B cell (primary cell): Measurements from ENCODE around the gene AK4. TPM values are rescaled to one million over a fixed set of nuclear protein-coding genes. Genes with fewer than 3 reads are reported as not detected.

Experiments
- ATAC-seq: fragments of 200-7000 bp; cut with Tn5 transposase; one replicate; pipeline ENCODE4 v1.10.0; 2021; ENCODE audit warnings: low read depth, mild to moderate bottlenecking, moderate number of reproducible peaks, moderate library complexity
- CTCF ChIA-PET: fragments of 350-600 bp; sonication (Branson Sonifier 250); formaldehyde crosslinking; loops from one replicate; lab custom pipeline; 2021; ENCODE audit warnings: antibody characterized with exemption, inconsistent platforms; lab: Charles Lee
- POLR2A ChIA-PET: fragments of 350-600 bp; sonication (Branson Sonifier 250); formaldehyde crosslinking; loops from one replicate; lab custom pipeline; 2021; ENCODE audit warnings: antibody characterized with exemption; lab: Charles Lee
- DNase-seq: peaks from one replicate; pipeline ENCODE4 v3.0.0; 2013
- H2AFZ ChIP-seq: 2 replicates; pipeline ENCODE4 v1.6.1; 2012; ENCODE audit warnings: mild to moderate bottlenecking, low read depth, low read length; ENCODE audit not compliant: insufficient read depth, poor library complexity, severe bottlenecking
- H3K27ac ChIP-seq, 2 donors: 1 replicate in 1 of 2; 2 replicates in 1 of 2; pipeline ENCODE4 v1.5.1; 2012 to 2013; ENCODE audit warnings: low read length in 2 of 2, mild to moderate bottlenecking in 2 of 2, moderate library complexity in 1 of 2
- H3K27me3 ChIP-seq, 4 experiments: fragments of 200-600 bp in 1 of 4; sonication (generic) in 1 of 4; replicated peaks in 1 of 4; 1 replicate in 2 of 4; 2 replicates in 2 of 4; pipeline versions ENCODE4 v1.6.1 to v1.7.0; 2013 to 2016; ENCODE audit warnings: low read length in 3 of 4, mild to moderate bottlenecking in 2 of 4, mixed read lengths in 1 of 4, moderate library complexity in 1 of 4; ENCODE audit not compliant: insufficient read depth in 4 of 4, control insufficient read depth in 3 of 4; ENCODE audit errors: control extremely low read depth in 1 of 4
- H3K36me3 ChIP-seq, 2 experiments: replicated peaks in 1 of 2; 1 replicate in 1 of 2; 2 replicates in 1 of 2; pipeline versions ENCODE4 v1.6.1 to v1.7.1; 2013; ENCODE audit warnings: low read length in 1 of 2; ENCODE audit not compliant: insufficient read depth in 2 of 2, control insufficient read depth in 1 of 2; ENCODE audit errors: control extremely low read depth in 1 of 2, extremely low read depth in 1 of 2
- H3K4me1 ChIP-seq, 2 donors: fragments of 200-600 bp in 1 of 2; sonication (generic) in 1 of 2; 1 replicate in 1 of 2; 2 replicates in 1 of 2; pipeline versions ENCODE4 v1.5.1 to v1.6.1; 2013 to 2017; ENCODE audit warnings: low read length in 2 of 2; ENCODE audit not compliant: control insufficient read depth in 2 of 2, insufficient read depth in 2 of 2
- H3K4me2 ChIP-seq: replicated peaks from 2 replicates; pipeline ENCODE3; 2012; ENCODE audit warnings: mild to moderate bottlenecking, low read depth, low read length; ENCODE audit not compliant: poor library complexity, severe bottlenecking
- H3K4me3 ChIP-seq, 5 experiments: fragments of 200-600 bp in 1 of 5; sonication (generic) in 1 of 5; 1 replicate in 3 of 5; 2 replicates in 2 of 5; pipeline versions ENCODE4 v1.5.1 to v1.7.0; 2011 to 2016; ENCODE audit warnings: low read length in 4 of 5, mild to moderate bottlenecking in 4 of 5, low read depth in 2 of 5, control low read depth in 1 of 5, moderate library complexity in 1 of 5; ENCODE audit not compliant: insufficient read depth in 1 of 5; ENCODE audit errors: control extremely low read depth in 1 of 5, extremely low read depth in 1 of 5
- H3K79me2 ChIP-seq: fragments of 200-600 bp; sonication (generic); one replicate; pipeline ENCODE4 v1.6.0; 2016; ENCODE audit warnings: low read length; ENCODE audit not compliant: control insufficient read depth, insufficient read depth
- H3K9ac ChIP-seq: fragments of 200-600 bp; sonication (generic); 2 replicates; pipeline ENCODE4 v1.6.1; 2017; ENCODE audit warnings: mild to moderate bottlenecking, low read length, moderate library complexity
- H3K9me3 ChIP-seq, 3 donors: one replicate each; pipeline versions ENCODE4 v1.6.1 to v1.7.1; 2013; ENCODE audit warnings: low read length in 2 of 3; ENCODE audit not compliant: control insufficient read depth in 2 of 3, insufficient read depth in 1 of 3; ENCODE audit errors: control extremely low read depth in 1 of 3
- H4K20me1 ChIP-seq: 2 replicates; pipeline ENCODE4 v1.6.0; 2012; ENCODE audit warnings: mild to moderate bottlenecking, low read length; ENCODE audit not compliant: insufficient read depth, control insufficient read depth, poor library complexity, severe bottlenecking
- H3K27ac Mint-ChIP-seq: one replicate; pipeline ENCODE4 v1.8.0; 2021; ENCODE audit warnings: mixed read lengths
- H3K27me3 Mint-ChIP-seq: one replicate; pipeline ENCODE4 v1.8.0; 2021; ENCODE audit warnings: mixed read lengths
- H3K4me1 Mint-ChIP-seq: one replicate; pipeline ENCODE4 v1.8.0; 2021; ENCODE audit warnings: mixed read lengths
- H3K4me3 Mint-ChIP-seq: one replicate; pipeline ENCODE4 v1.8.0; 2021; ENCODE audit warnings: mixed read lengths
- H3K9me3 Mint-ChIP-seq: one replicate; pipeline ENCODE4 v1.8.0; 2022; ENCODE audit warnings: mixed read lengths; ENCODE audit not compliant: insufficient read depth
- EZH2 ChIP-seq: IDR thresholded peaks from 2 replicates; pipeline ENCODE4 v1.6.1; 2012; ENCODE audit warnings: borderline replicate concordance, low read depth, mild to moderate bottlenecking, moderate library complexity, low read length; ENCODE audit not compliant: insufficient read depth, poor library complexity, severe bottlenecking
- WGBS: methylation state at CpG from one replicate; pipeline ENCODE4 v1.1.5; 2013; ENCODE audit warnings: missing lambda C conversion rate; ENCODE audit not compliant: insufficient coverage; 5-methylcytosine and 5-hydroxymethylcytosine counted together
- intact Hi-C: fragments of 100-400 bp; cut with micrococcal nuclease; formaldehyde crosslinking; loops from one replicate; pipeline ENCODE4 v1.10.0; 2022
- polyA plus RNA-seq: library from polyadenylated mRNA; depleted of rRNA; stranded (reverse); fragments of >200 nt; gene quantifications from 2 replicates; pipeline ENCODE4 v1.2.3, GENCODE V29; 2012
- total RNA-seq, 2 donors: library from RNA; stranded (reverse); fragments of 120-200 nt in 1 of 2; gene quantifications; 1 replicate in 1 of 2; 2 replicates in 1 of 2; pipeline versions ENCODE4 v1.2.3 to v1.2.4, GENCODE V29; 2013 to 2022
- TF ChIP-seq, protein P1 (sequence below): fragments of 200-600 bp; IDR thresholded peaks from one replicate; pipeline ENCODE4 v1.8.0; 2022; ENCODE audit warnings: antibody characterized with exemption, mild to moderate bottlenecking

Gene AK4
- total and polyA plus RNA-seq, 2 donors (not counting 1 experiment from before 2014, with no cell fraction given) = 0.34 TPM; not detected in 1

- ChIA-PET POLR2A (no interaction called here), CTCF (no interaction called here)
- TF ChIP-seq, protein P1, sequence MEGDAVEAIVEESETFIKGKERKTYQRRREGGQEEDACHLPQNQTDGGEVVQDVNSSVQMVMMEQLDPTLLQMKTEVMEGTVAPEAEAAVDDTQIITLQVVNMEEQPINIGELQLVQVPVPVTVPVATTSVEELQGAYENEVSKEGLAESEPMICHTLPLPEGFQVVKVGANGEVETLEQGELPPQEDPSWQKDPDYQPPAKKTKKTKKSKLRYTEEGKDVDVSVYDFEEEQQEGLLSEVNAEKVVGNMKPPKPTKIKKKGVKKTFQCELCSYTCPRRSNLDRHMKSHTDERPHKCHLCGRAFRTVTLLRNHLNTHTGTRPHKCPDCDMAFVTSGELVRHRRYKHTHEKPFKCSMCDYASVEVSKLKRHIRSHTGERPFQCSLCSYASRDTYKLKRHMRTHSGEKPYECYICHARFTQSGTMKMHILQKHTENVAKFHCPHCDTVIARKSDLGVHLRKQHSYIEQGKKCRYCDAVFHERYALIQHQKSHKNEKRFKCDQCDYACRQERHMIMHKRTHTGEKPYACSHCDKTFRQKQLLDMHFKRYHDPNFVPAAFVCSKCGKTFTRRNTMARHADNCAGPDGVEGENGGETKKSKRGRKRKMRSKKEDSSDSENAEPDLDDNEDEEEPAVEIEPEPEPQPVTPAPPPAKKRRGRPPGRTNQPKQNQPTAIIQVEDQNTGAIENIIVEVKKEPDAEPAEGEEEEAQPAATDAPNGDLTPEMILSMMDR = no peak
- TF ChIP-seq EZH2 = no peak
- Mint-ChIP-seq H3K4me3 (peak overlapping the region; percentile 81), H3K27me3 (peaks cover 60% of the 10 kb centered on the region), H3K9me3 (no peaks in the 10 kb centered on the region), H3K27ac (no peak overlapping the region), H3K4me1 (peaks cover 17% of the 10 kb centered on the region)
- Histone ChIP-seq H3K79me2 (no peaks in the 10 kb centered on the region), H3K36me3 (no peaks in the 10 kb centered on the region), H3K4me3 (peak overlapping the region in 4 of 5 experiments; percentile 30 to 64 (median 55)), H3K4me2 (peak overlapping the region; percentile 91), H2AFZ (peak overlapping the region; percentile 64), H3K27ac (no peak overlapping the region), H3K4me1 (peaks cover 11 to 14% of the 10 kb centered on the region in 2 donors), H3K9ac (peak overlapping the region; percentile 64), H3K9me3 (no peaks in the 10 kb centered on the region), H3K27me3 (peaks cover 0 to 35% (median 17%) of the 10 kb centered on the region in 4 experiments), H4K20me1 (no peaks in the 10 kb centered on the region)
- 20% methylated on average over 20 of the region's 20 CpGs for WGBS
- intact Hi-C loops = no loop called here
- no peak for DNase-seq
- no peak for ATAC-seq
Observed at GRCh38 chr1:65146908-65147423, 1.0 kb upstream of the AK4 start.

- CTCF ChIA-PET = no interaction called here
- H3K9ac ChIP-seq = peak overlapping the region; percentile 64
- Mint-ChIP-seq H3K27me3 (peaks cover 56% of the 10 kb centered on the region), H3K4me3 (peak overlapping the region; percentile 81), H3K9me3 (no peaks in the 10 kb centered on the region), H3K27ac (no peak overlapping the region), H3K4me1 (peaks cover 17% of the 10 kb centered on the region)
- POLR2A ChIA-PET = no interaction called here
- H3K79me2 ChIP-seq = no peaks in the 10 kb centered on the region
- H4K20me1 ChIP-seq = no peaks in the 10 kb centered on the region
- peak overlapping the region; percentile 30 to 64 (median 55) for H3K4me3 ChIP-seq
- DNase-seq (peak; percentile 49), ATAC-seq (no peak)
- peak overlapping the region; percentile 91 for H3K4me2 ChIP-seq
- peak overlapping the region; percentile 64 for H2AFZ ChIP-seq
- WGBS = 2% methylated on average over 87 of the region's 88 CpGs
- no peaks in the 10 kb centered on the region for H3K36me3 ChIP-seq
- peaks cover 11 to 14% of the 10 kb centered on the region in 2 donors for H3K4me1 ChIP-seq
- intact Hi-C loops = no loop called here
- no peaks in the 10 kb centered on the region for H3K9me3 ChIP-seq
- H3K27ac ChIP-seq = no peak overlapping the region
- H3K27me3 ChIP-seq = peaks cover 0 to 35% (median 17%) of the 10 kb centered on the region in 4 experiments
- no peak for TF ChIP-seq EZH2
- TF ChIP-seq, protein P1 = no peak
Observed at GRCh38 chr1:65147424-65148177, 402 bp upstream of the AK4 start.
